Right kidney (tissue), 1 donor: Measurements from ENCODE around the gene RSPH9.

Experiments
- DNase-seq: peaks from one replicate; pipeline ENCODE4 v3.0.0-alpha.2; 2016

The RSPH9 gene

GRCh38 chr6:43667245-43668150 is 22.7 kb downstream of the RSPH9 start:
- DNase-seq, result peak; percentile 88

GRCh38 chr6:43668151-43669028 is 23.6 kb downstream of the RSPH9 start:
- DNase-seq, result peak; percentile 77

GRCh38 chr6:43669050-43669921 is 24.4 kb downstream of the RSPH9 start:
- DNase-seq, result peak; percentile 50

GRCh38 chr6:43669922-43670622 is 25.2 kb downstream of the RSPH9 start:
- DNase-seq, result no peak

GRCh38 chr6:43670623-43670986 is 25.8 kb downstream of the RSPH9 start:
- DNase-seq, result no peak

- no peak for DNase-seq
Measured at GRCh38 chr6:43671011-43671800, 26.4 kb downstream of the RSPH9 start.

- DNase-seq, result peak; percentile 19
Measured at GRCh38 chr6:43671801-43672690, 27.2 kb downstream of the RSPH9 start.

DNA sequence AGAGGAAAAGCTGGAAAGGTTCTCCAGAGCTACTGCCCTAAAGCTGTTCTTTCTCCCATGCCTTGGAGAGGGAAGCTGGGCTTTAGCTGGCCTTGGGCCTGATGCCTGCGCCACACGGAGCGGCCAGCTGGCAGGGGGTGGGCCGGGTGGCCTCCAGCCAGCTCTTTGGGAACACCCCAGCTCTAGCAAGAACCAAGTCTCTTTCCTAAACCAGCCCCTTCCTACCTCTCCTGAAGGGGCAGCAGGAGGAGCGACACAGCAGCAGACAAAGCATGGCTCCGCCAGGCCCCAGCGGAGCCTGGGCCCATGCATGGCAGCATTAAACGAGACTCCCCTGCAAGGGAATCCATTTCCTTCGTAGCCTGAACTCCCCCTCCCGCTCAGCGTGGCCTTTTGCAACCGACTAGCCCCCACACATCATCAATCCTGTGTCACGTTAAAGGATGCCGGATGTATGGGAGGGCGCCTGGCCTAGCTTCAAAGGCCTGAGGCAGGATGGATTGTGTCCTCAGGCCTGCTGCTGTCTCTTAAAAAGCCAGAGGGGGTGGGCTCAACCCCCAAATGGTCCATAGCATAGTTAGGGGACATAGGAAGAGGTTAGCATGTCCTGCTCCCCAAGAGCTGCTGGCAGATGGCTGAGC is 28.7 kb downstream of the RSPH9 start:
- DNase-seq, result peak; percentile 66

- DNase-seq, result peak; percentile 21
Measured at GRCh38 chr6:43674291-43674690, 29.5 kb downstream of the RSPH9 start.

- no peak for DNase-seq
Measured at GRCh38 chr6:43674921-43675320, 30.1 kb downstream of the RSPH9 start.

DNA sequence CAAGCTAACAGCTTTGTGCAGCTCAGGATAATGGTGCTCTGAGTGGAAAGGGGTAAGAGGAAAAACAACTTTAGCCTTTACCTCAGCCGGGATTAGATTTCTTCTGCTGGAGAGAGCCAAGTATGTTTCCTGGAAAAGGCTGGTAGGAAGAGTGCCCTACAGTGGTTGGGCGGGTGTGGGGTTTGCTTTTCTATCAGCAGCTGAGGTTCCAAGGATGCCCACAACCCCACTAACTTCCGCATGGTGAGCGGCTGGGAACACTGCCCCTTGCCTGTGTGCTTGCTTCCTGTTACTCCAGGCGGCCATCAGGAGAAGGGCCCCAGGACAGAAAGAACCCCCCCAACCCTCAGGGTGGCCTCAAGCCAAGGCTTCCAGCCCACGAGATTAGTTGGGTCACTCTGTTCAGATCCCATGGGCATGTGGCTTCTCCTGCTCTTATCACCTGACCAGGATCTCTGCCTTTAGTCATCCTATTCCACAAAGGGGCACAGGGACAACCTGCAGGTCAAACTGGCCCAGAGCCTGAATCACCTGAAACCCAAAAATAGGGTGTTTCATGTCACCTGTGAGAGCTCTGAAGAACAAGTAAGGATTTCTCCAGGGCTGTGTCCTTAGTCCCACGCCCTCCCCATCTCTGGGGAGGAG is 32.2 kb downstream of the RSPH9 start:
- no peak for DNase-seq

GRCh38 chr6:43677759-43678158 is 32.9 kb downstream of the RSPH9 start:
- DNase-seq, result no peak

DNA sequence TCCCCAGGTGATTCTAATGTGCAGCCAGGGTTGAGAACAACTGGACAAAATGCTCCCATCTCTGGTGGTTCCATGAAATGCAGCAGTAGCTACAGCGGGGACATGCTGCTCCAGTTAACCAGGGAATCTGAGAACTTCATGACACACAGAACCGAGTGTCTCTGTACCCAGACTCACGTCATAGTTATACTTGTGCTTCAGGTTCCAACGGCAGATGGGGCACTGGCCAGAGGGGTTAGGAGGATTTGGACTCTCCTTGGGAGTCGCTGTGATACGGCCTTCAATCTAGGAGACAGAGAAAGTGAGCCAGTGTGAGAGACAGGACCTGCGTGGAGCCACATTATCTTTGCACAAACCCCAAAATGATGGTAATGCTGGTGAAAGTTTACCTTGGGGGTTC is 33.5 kb downstream of the RSPH9 start:
- DNase-seq, result no peak

DNA sequence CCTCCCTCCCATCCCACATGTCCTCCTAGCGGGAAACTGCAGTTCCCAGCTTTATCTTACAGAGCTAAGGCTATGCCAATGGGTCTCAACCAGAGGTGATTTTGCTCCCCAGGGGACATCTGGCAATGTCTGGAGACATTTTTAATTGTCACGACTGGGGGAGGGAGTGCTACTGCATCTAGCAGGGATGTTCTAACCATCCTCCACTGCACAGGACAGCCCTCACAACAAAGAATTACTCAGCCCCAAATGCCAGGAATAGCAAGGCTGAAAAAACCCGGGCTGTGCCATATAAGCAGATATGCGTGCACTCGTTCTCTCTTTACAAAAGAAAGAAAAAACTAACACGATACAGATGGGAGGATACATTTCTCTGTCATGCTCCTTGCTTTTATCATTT is 34.2 kb downstream of the RSPH9 start:
- no peak for DNase-seq

- no peak for DNase-seq
Measured at GRCh38 chr6:43680308-43681200, 35.7 kb downstream of the RSPH9 start.

DNA sequence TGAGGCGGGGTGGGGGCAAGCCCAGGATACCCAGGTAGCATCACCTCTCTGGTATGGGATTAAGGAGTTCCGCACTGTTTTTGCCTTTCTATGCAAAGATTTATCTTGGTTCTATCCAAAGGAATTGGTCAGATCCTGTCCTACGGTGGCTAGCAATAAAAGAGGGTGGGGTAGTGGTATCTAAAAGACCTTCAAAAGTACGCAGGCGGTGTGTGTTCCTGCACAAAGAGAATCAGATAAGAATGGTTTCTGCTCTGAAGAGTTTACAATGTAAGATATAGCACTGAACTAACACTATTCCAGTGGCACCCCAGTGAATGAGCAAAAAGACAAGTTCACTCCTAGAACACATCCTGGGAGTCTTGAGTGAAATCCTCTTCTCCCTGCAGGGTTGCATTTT is 36.5 kb downstream of the RSPH9 start:
- no peak for DNase-seq

DNA sequence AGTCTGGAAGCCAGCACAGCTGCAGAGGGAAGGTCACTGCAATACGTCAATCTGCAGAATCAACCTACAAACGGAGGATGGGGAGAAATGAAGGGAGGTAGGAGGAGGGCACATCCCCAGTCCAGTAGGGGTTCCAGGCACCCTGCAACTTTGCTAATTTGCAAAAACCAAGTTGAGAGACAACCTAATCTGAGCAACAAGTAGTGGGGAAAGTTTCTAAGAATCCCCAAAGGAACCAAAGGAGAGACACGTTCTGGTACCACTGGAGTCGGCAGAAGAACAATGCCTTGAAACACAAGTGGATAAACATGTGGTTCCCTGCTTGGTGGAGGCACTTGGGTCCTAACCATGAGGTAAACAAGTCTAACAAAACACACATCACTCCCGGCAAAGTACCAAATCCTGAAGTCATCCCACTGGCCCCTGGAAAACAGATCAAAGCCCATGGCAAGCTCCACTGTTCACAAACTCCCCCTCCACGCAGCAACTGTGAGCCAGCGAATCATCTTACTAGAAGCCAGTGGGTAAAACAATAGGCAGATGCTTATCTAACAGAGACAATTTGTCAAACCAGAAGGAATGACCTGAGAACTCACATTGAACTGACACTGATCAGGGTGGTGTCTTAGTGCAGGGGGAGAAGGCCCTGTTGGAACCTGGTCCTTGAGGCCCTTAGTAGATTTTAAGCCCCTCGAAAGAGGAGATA is 38.0 kb downstream of the RSPH9 start:
- no peak for DNase-seq
